ENCODE measurements around the gene WDR5. TPM values are rescaled to one million over a fixed set of nuclear protein-coding genes. Genes with fewer than 3 reads are reported as not detected.

WDR5 gene
- total RNA-seq, 1 donor from 2014 or later, result 28.3 TPM

GRCh38 chr9:134158242-134158641 is 22.4 kb downstream of the WDR5 start:
- no peak for TF ChIP-seq CTCF (IDR thresholded peaks at IDR 0.05; ENCODE audit: insufficient read depth, low read length, poor library complexity, severe bottlenecking)
- no peak for DNase-seq (ENCODE audit: low read depth)
- no peaks in the 10 kb centered on the region for H3K27me3 ChIP-seq (ENCODE audit: control insufficient read depth, insufficient read depth, low read length)
- H3K36me3 ChIP-seq (ENCODE audit: control insufficient read depth, insufficient read depth, low read length), result no peaks in the 10 kb centered on the region
- no peak overlapping the region for H3K4me3 ChIP-seq (ENCODE audit: low read depth, low read length)

- Histone ChIP-seq H3K4me3 (ENCODE audit: low read depth, low read length) (no peak overlapping the region), H3K36me3 (ENCODE audit: control insufficient read depth, insufficient read depth, low read length) (no peaks in the 10 kb centered on the region), H3K27me3 (ENCODE audit: control insufficient read depth, insufficient read depth, low read length) (no peaks in the 10 kb centered on the region)
- DNase-seq (ENCODE audit: low read depth), result no peak
- TF ChIP-seq CTCF (IDR thresholded peaks at IDR 0.05; ENCODE audit: insufficient read depth, low read length, poor library complexity, severe bottlenecking), result no peak
These were observed 23.0 kb downstream of the WDR5 start for GRCh38 chr9:134158753-134159392.

GRCh38 chr9:134159566-134160245 is 23.8 kb downstream of the WDR5 start:
- H3K27me3 ChIP-seq (ENCODE audit: control insufficient read depth, insufficient read depth, low read length), result no peaks in the 10 kb centered on the region
- TF ChIP-seq CTCF (IDR thresholded peaks at IDR 0.05; ENCODE audit: insufficient read depth, low read length, poor library complexity, severe bottlenecking), result no peak

GRCh38 chr9:134161647-134162046 is 25.8 kb downstream of the WDR5 start:
- H3K36me3 ChIP-seq (ENCODE audit: control insufficient read depth, insufficient read depth, low read length), result no peaks in the 10 kb centered on the region
- no peak overlapping the region for H3K4me3 ChIP-seq (ENCODE audit: low read depth, low read length)
- H3K27me3 ChIP-seq (ENCODE audit: control insufficient read depth, insufficient read depth, low read length), result no peaks in the 10 kb centered on the region
- DNase-seq (ENCODE audit: low read depth), result no peak
- TF ChIP-seq CTCF (IDR thresholded peaks at IDR 0.05; ENCODE audit: insufficient read depth, low read length, poor library complexity, severe bottlenecking), result no peak

More at GRCh38 chr9:134159566-134160245, 23.8 kb downstream of the WDR5 start:
- H3K36me3 ChIP-seq (ENCODE audit: control insufficient read depth, insufficient read depth, low read length), result no peaks in the 10 kb centered on the region
- H3K4me3 ChIP-seq (ENCODE audit: low read depth, low read length), result no peak overlapping the region
- no peak for DNase-seq (ENCODE audit: low read depth)

GRCh38 chr9:134162212-134162775 is 26.4 kb downstream of the WDR5 start:
- no peak overlapping the region for H3K4me3 ChIP-seq (ENCODE audit: low read depth, low read length)
- no peaks in the 10 kb centered on the region for H3K36me3 ChIP-seq (ENCODE audit: control insufficient read depth, insufficient read depth, low read length)
- H3K27me3 ChIP-seq (ENCODE audit: control insufficient read depth, insufficient read depth, low read length), result no peaks in the 10 kb centered on the region
- TF ChIP-seq CTCF (IDR thresholded peaks at IDR 0.05; ENCODE audit: insufficient read depth, low read length, poor library complexity, severe bottlenecking), result no peak
- no peak for DNase-seq (ENCODE audit: low read depth)

Data from kidney epithelial cell (primary cell).